GM04503 (cell line): Measurements from ENCODE around the gene TOR1B.

Experiments used
- DNase-seq: peaks from one replicate; pipeline ENCODE4 v3.0.0-alpha.2; 2012; ENCODE audit warnings: low read depth

Gene TOR1B

GRCh38 chr9:129845373-129845772, 42.4 kb downstream of the TOR1B start:
- no peak for DNase-seq

GRCh38 chr9:129848712-129849441, 45.9 kb downstream of the TOR1B start:
- DNase-seq = no peak

GRCh38 chr9:129849901-129850300, 46.9 kb downstream of the TOR1B start:
- DNase-seq = no peak

- no peak for DNase-seq
Observed at GRCh38 chr9:129850821-129851550, 48.0 kb downstream of the TOR1B start.

GRCh38 chr9:129851821-129852220, 48.8 kb downstream of the TOR1B start:
- DNase-seq = no peak

- DNase-seq = no peak
Observed at GRCh38 chr9:129852579-129852978, 49.6 kb downstream of the TOR1B start.

GRCh38 chr9:129853614-129854013, 50.6 kb downstream of the TOR1B start:
- DNase-seq = no peak

- DNase-seq = no peak
Observed at GRCh38 chr9:129854588-129855110, 51.7 kb downstream of the TOR1B start.

- DNase-seq = no peak
Observed at GRCh38 chr9:129857207-129857606, 54.2 kb downstream of the TOR1B start.

- DNase-seq = no peak
Observed at GRCh38 chr9:129858167-129858962, 55.4 kb downstream of the TOR1B start.
